WERI-Rb-1 (cell line): ENCODE data around the gene OTX1.

Source experiments
- DNase-seq: peaks from one replicate; pipeline ENCODE4 v3.0.0-alpha.2; 2020
- H3K27ac ChIP-seq: fragments of 250-450 bp; sonication (Bioruptor Pico); 2 replicates; pipeline ENCODE4 v1.5.1; 2020; ENCODE audit warnings: mild to moderate bottlenecking, moderate library complexity
- H3K27me3 ChIP-seq: fragments of 250-450 bp; sonication (Bioruptor Pico); 2 replicates; pipeline ENCODE4 v1.5.1; 2021; ENCODE audit warnings: mild to moderate bottlenecking, low read depth, moderate library complexity; ENCODE audit not compliant: insufficient read depth, severe bottlenecking
- H3K36me3 ChIP-seq: fragments of 250-450 bp; sonication (Bioruptor Pico); 2 replicates; pipeline ENCODE4 v1.5.1; 2020; ENCODE audit warnings: mild to moderate bottlenecking, moderate library complexity
- H3K4me3 ChIP-seq: 2 replicates; pipeline ENCODE4 v1.5.1; 2011; ENCODE audit warnings: low read depth, mild to moderate bottlenecking, control low read depth, low read length
- H3K9me3 ChIP-seq: fragments of 250-450 bp; sonication (Bioruptor Pico); 2 replicates; pipeline ENCODE4 v1.5.1; 2021; ENCODE audit warnings: mild to moderate bottlenecking, moderate library complexity; ENCODE audit not compliant: severe bottlenecking
- TF ChIP-seq, protein P1 (sequence below): IDR thresholded peaks from 2 replicates; pipeline ENCODE4 v1.5.1; 2011; ENCODE audit warnings: low read depth, mild to moderate bottlenecking, control low read depth, inconsistent platforms, low read length

The OTX1 gene

DNA sequence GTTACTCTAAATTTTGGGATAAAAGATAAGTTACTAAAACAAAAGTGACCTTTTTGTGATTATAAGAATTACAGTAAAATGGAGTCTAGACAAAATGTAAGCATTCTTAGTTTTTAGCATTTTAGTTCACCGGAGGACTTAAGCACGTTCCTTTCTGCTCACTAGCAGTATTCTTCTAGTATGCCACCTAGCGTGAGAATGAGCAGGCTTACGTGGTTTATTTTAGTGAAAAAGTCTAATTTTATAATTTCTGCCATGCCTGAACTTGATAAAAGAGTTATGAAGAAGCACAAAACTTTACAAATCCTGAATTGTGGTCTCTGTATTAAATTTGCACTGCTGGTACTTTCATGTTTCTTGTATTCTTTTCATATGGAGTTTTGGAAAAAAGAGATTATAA lies 12.6 kb upstream of the OTX1 start:
- H3K4me3 ChIP-seq = no peak overlapping the region
- TF ChIP-seq, protein P1, sequence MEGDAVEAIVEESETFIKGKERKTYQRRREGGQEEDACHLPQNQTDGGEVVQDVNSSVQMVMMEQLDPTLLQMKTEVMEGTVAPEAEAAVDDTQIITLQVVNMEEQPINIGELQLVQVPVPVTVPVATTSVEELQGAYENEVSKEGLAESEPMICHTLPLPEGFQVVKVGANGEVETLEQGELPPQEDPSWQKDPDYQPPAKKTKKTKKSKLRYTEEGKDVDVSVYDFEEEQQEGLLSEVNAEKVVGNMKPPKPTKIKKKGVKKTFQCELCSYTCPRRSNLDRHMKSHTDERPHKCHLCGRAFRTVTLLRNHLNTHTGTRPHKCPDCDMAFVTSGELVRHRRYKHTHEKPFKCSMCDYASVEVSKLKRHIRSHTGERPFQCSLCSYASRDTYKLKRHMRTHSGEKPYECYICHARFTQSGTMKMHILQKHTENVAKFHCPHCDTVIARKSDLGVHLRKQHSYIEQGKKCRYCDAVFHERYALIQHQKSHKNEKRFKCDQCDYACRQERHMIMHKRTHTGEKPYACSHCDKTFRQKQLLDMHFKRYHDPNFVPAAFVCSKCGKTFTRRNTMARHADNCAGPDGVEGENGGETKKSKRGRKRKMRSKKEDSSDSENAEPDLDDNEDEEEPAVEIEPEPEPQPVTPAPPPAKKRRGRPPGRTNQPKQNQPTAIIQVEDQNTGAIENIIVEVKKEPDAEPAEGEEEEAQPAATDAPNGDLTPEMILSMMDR = no peak
- DNase-seq = no peak
- no peaks in the 10 kb centered on the region for H3K27me3 ChIP-seq
- no peak overlapping the region for H3K27ac ChIP-seq
- H3K9me3 ChIP-seq = no peaks in the 10 kb centered on the region
- no peaks in the 10 kb centered on the region for H3K36me3 ChIP-seq

DNA sequence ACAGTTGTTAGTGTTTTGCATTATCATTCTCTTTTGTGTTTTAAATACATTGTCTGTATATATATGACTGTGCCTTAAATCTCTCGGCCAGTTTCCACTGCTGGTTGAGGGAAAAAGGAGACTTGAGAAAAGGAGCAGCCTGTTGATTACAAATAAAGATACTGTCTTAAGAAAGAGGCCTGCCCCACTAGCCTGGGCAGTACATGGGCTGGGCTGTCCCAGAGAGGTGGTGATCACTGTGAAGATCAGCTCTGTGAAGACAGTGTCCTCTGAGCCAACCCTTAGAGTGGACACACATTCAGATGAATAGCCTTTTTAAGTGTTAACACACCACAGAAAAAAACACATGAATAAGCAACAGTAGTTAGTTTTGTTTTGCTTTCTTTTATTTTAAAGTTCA lies 10.0 kb upstream of the OTX1 start:
- Histone ChIP-seq H3K27ac (no peak overlapping the region), H3K4me3 (no peak overlapping the region), H3K36me3 (no peaks in the 10 kb centered on the region), H3K27me3 (no peaks in the 10 kb centered on the region), H3K9me3 (no peaks in the 10 kb centered on the region)
- TF ChIP-seq, protein P1 = no peak
- no peak for DNase-seq

DNA sequence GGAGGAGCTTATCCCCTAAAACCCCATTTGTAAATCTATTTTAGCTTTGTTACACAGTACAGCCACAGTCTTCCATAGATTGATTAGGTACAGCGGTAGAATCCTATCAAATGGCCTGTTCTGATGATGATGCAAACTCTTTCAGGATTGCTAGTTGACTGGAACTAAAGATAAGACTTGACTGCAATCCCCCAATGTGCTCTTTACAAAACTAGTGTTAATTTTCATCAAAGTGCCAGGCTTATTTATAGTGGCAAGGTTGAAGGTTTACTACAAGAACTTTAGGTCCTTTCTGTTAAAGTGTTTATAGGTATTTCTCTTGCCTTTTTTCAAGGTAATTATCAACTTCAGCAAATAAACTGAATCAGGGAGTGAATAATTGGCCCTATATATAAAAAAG lies 9.0 kb upstream of the OTX1 start:
- DNase-seq = no peak
- Histone ChIP-seq H3K9me3 (no peaks in the 10 kb centered on the region), H3K27ac (no peak overlapping the region), H3K27me3 (peaks cover 3% of the 10 kb centered on the region), H3K36me3 (no peaks in the 10 kb centered on the region), H3K4me3 (no peak overlapping the region)
- TF ChIP-seq, protein P1 = no peak

DNA sequence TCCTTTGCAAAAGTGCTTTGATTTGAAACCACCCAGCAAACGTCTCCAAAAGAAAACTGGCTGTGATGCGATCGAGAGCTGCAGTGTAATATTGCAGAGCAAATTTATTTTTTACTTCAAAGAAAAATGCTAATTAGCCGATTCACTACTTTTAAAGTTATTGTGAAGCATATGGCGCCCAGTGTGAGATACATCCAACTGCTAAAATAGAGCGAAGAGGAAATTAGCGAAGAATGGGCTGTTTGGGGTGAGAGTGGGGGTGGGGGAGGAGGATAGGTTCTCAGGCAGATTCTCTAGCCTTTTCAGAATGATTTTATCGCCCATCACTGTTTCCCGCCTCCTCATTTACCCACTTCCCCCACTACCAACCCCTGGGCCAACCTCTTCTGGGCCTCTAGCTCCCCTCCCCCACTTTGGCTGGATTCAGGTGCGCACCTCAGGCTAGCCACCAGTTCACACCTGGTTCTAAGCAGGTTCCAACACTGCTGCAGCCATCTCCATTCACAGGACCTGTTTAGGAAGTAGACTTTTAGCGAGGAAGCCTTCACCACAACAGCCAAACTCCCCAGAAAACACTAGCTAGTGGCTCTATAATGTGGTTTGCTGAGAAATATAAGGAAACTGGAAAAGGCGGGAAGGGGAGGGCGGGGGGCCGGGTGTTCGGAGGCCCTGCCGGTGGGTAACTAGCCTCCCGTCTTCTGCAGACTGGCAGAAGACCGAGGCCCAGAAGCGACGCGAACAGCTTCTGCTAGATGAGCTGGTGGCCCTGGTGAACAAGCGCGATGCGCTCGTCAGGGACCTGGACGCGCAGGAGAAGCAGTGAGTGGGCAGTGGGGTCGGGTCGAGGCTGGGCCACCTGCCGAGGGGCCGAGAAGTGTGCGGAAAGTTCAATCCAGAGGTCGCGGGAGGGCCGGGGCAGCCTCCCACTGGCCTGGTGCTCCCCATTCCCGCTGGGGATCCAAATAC lies 6.0 kb upstream of the OTX1 start:
- Histone ChIP-seq H3K36me3 (no peaks in the 10 kb centered on the region), H3K9me3 (no peaks in the 10 kb centered on the region), H3K27me3 (peaks cover 33% of the 10 kb centered on the region), H3K27ac (no peak overlapping the region), H3K4me3 (no peak overlapping the region)
- TF ChIP-seq, protein P1 = no peak
- no peak for DNase-seq

DNA sequence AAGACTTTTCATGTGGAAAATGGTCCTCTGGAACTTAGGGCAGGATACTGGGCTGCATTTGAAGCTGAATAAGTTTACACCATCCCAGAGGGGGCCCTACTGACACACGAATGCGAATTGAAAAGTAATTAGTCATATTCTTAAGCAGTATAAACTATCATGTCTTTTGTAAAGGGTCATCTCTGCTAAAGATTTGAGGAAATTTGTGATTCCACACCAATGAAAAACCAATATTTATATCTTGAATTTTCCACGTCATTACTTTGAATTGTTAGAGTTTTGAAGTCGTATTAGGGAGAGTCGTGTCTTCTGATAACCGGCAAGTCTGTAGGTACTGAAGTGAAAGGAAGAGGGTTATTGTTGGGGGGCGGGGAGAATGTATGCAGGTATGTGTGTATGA lies 4.1 kb upstream of the OTX1 start:
- TF ChIP-seq, protein P1 = no peak
- no peak for DNase-seq
- H3K27me3 ChIP-seq = peaks cover 49% of the 10 kb centered on the region

More for the DNA sequence above, 4.1 kb upstream of the OTX1 start:
- Histone ChIP-seq H3K36me3 (no peaks in the 10 kb centered on the region), H3K9me3 (no peaks in the 10 kb centered on the region), H3K27ac (no peak overlapping the region), H3K4me3 (no peak overlapping the region)
